ENCODE measurements around the gene S1PR2.

DNA sequence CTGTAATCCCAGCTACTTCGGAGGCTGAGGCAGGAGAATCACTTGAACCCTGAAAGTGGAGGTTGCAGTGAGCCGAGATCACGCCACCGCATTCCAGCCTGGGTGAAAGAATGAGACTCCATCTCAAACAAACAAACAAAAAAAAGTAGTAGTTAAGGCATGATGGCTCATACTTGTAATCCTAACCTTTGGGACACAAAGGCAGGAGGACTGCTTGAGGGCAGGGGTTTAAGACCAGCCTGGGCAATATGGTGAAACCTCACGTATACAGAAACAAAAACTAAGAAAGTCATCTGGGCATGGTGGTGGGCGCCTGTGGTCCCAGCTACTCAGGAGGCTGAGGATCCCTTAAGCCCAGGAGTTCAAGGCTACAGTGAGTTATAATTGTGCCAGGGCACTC, 38.2 kb downstream of the S1PR2 start:
- TF ChIP-seq CTCF (IDR thresholded peaks at IDR 0.05) (no peak), POLR2A (IDR thresholded peaks at IDR 0.05) (no peak)

Data from esophagus squamous epithelium (tissue), 4 donors.